PC-3 (cell line): ENCODE measurements around the gene ASF1B. TPM values are rescaled to one million over a fixed set of nuclear protein-coding genes. Genes with fewer than 3 reads are reported as not detected.

Experiments
- ATAC-seq: fragments of 200-7000 bp; cut with Tn5 transposase; 2 replicates; pipeline ENCODE4 v1.9.1; 2020; ENCODE audit warnings: mild to moderate bottlenecking, moderate library complexity
- BruUV-seq: library from RNA; stranded (reverse); fragments of 400-500 nt; replicated peaks from 2 replicates; lab custom pipeline; 2021; lab: Mats Ljungman, UMichigan
- CTCF ChIA-PET: fragments of 300-600 bp; sonication (Branson Sonifier 250); formaldehyde crosslinking; loops from one replicate; lab custom pipeline; 2022; ENCODE audit warnings: antibody characterized with exemption; lab: Charles Lee
- POLR2A ChIA-PET: fragments of 300-600 bp; sonication (Branson Sonifier 250); formaldehyde crosslinking; loops from one replicate; lab custom pipeline; 2022; ENCODE audit warnings: antibody characterized with exemption; ENCODE audit not compliant: unreplicated experiment; lab: Charles Lee
- DNase-seq: peaks from one replicate; pipeline ENCODE4 v3.0.0-alpha.2; 2015
- H2AFZ ChIP-seq: fragments of 300-600 bp; sonication (generic); 2 replicates; pipeline ENCODE4 v1.6.0; 2016; ENCODE audit warnings: antibody characterized with exemption, low read length
- H3F3A ChIP-seq: fragments of 300-600 bp; sonication (generic); one replicate; pipeline ENCODE4 v1.6.0; 2017; ENCODE audit warnings: antibody characterized with exemption, low read length, control low read depth, mild to moderate bottlenecking; ENCODE audit not compliant: unreplicated experiment
- H3K27ac ChIP-seq: fragments of 300-600 bp; sonication (generic); 2 replicates; pipeline ENCODE4 v1.5.1; 2016; ENCODE audit warnings: mild to moderate bottlenecking, low read length
- H3K27me3 ChIP-seq: fragments of 300-600 bp; sonication (generic); 2 replicates; pipeline ENCODE4 v1.6.1; 2016; ENCODE audit warnings: low read length, mixed read lengths
- H3K36me3 ChIP-seq: fragments of 300-600 bp; sonication (generic); 2 replicates; pipeline ENCODE4 v1.6.1; 2016; ENCODE audit warnings: low read depth, mixed run types, low read length, mixed read lengths
- H3K4me1 ChIP-seq: fragments of 300-600 bp; sonication (generic); 2 replicates; pipeline ENCODE4 v1.5.1; 2016; ENCODE audit warnings: low read length; ENCODE audit not compliant: insufficient read depth
- H3K4me2 ChIP-seq: fragments of 300-600 bp; sonication (generic); 2 replicates; pipeline ENCODE4 v1.6.0; 2016; ENCODE audit warnings: low read length
- H3K4me3 ChIP-seq: fragments of 300-600 bp; sonication (generic); 2 replicates; pipeline ENCODE4 v1.5.1; 2016; ENCODE audit warnings: mild to moderate bottlenecking, low read length, mixed read lengths
- H3K79me2 ChIP-seq: fragments of 300-600 bp; sonication (generic); 2 replicates; pipeline ENCODE4 v1.6.1; 2017; ENCODE audit warnings: low read length, mixed read lengths
- H3K9ac ChIP-seq: fragments of 300-600 bp; sonication (generic); 2 replicates; pipeline ENCODE4 v1.6.0; 2016; ENCODE audit warnings: mild to moderate bottlenecking, low read length
- H3K9me2 ChIP-seq: fragments of 300-600 bp; sonication (generic); replicated peaks from 2 replicates; pipeline ENCODE4 v1.6.1; 2016; ENCODE audit warnings: mixed run types, low read length, mixed read lengths
- H3K9me3 ChIP-seq: fragments of 300-600 bp; sonication (generic); 2 replicates; pipeline ENCODE4 v1.6.1; 2016; ENCODE audit warnings: low read length, mixed read lengths
- H4K20me1 ChIP-seq: fragments of 300-600 bp; sonication (generic); 2 replicates; pipeline ENCODE4 v1.6.1; 2016; ENCODE audit warnings: low read length, mixed read lengths
- CTCF ChIP-seq: fragments of 300-600 bp; sonication (generic); conservative IDR thresholded peaks from 2 replicates; pipeline ENCODE4 v1.5.1; 2017; ENCODE audit warnings: antibody characterized with exemption, low read depth, mild to moderate bottlenecking, low read length
- EZH2 ChIP-seq: fragments of 300-600 bp; sonication (generic); IDR thresholded peaks from one replicate; pipeline ENCODE4 v1.6.1; 2017; ENCODE audit warnings: antibody characterized with exemption, mild to moderate bottlenecking, low read length; ENCODE audit not compliant: unreplicated experiment
- EZH2phosphoT487 ChIP-seq: fragments of 300-600 bp; sonication (generic); IDR thresholded peaks from 2 replicates; pipeline ENCODE4 v1.6.1; 2018; ENCODE audit warnings: mild to moderate bottlenecking, antibody characterized with exemption, low read length, borderline replicate concordance
- intact Hi-C: fragments of 100-400 bp; cut with micrococcal nuclease; formaldehyde crosslinking; loops from 2 replicates; pipeline ENCODE4 v1.9.0; 2023
- total RNA-seq: library from RNA; depleted of rRNA; stranded (reverse); fragments of >200 nt; gene quantifications from 2 replicates; pipeline ENCODE4 v1.2.3, GENCODE V29; 2014

ASF1B gene
- total RNA-seq, 1 experiment from 2014 or later = 84.7 TPM

- ChIA-PET POLR2A (no interaction called here), CTCF (interaction anchor here (0.7 kb wide), 1 partner anchor 24 kb away, joined by 3 read pairs; the partner anchor contains the start of gene MISP3)
- H3K79me2 ChIP-seq = no peaks in the 10 kb centered on the region
Observed at GRCh38 chr19:14096272-14096992, 40.0 kb downstream of the ASF1B start.

DNA sequence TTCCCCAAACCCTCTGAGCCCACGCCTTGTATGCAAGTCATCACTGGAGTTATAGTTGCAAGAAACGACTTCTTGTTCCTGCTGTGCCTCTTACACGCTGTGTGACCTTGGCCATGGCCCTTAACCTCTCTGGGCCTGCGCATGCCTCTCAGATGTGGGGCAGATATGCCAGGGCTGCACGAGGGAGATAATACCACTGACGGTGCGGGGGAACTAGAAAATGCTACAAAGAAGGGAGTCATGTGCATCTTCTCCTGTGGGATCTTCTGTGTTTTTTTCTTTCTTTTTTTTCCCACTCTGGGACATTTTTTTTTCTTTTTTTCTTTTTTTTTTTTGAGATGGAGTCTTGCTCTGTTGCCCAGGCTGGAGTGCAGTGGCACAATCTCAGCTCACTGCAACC is 41.5 kb downstream of the ASF1B start:
- ATAC-seq (no peak), DNase-seq (no peak)
- Histone ChIP-seq H3K27me3 (no peaks in the 10 kb centered on the region), H3F3A (no peaks in the 10 kb centered on the region), H3K9ac (no peak overlapping the region), H3K4me2 (no peak overlapping the region), H3K4me1 (peaks cover 8% of the 10 kb centered on the region; the same call in 1 of the 2 replicates), H3K36me3 (peaks cover 6% of the 10 kb centered on the region; the same call in 1 of the 2 replicates), H3K9me2 (no peaks in the 10 kb centered on the region), H2AFZ (no peak overlapping the region), H4K20me1 (no peaks in the 10 kb centered on the region), H3K4me3 (no peak overlapping the region), H3K27ac (no peak overlapping the region), H3K9me3 (peaks cover 7% of the 10 kb centered on the region; the same call in 1 of the 2 replicates), H3K79me2 (no peaks in the 10 kb centered on the region)
- TF ChIP-seq EZH2 (no peak), CTCF (no peak), EZH2phosphoT487 (no peak)
- ChIA-PET POLR2A (no interaction called here), CTCF (no interaction called here)
- intact Hi-C loops = no loop called here
- BruUV-seq = no TSS peak

More at GRCh38 chr19:14096272-14096992, 40.0 kb downstream of the ASF1B start:
- peak; percentile 23; the same call in 1 of the 2 replicates for ATAC-seq
- H3K4me3 ChIP-seq = no peak overlapping the region
- intact Hi-C loops = no loop called here
- peaks cover 7% of the 10 kb centered on the region; the same call in 1 of the 2 replicates for H3K9me3 ChIP-seq
- no peak overlapping the region for H2AFZ ChIP-seq
- no peak overlapping the region for H3K27ac ChIP-seq
- no TSS peak for BruUV-seq
- H3F3A ChIP-seq = no peaks in the 10 kb centered on the region
- H3K9me2 ChIP-seq = no peaks in the 10 kb centered on the region
- peaks cover 8% of the 10 kb centered on the region; the same call in 1 of the 2 replicates for H3K4me1 ChIP-seq
- H3K9ac ChIP-seq = no peak overlapping the region
- peak; percentile 49 for TF ChIP-seq CTCF
- no peak for TF ChIP-seq EZH2phosphoT487
- DNase-seq = no peak
- peaks cover 14% of the 10 kb centered on the region for H3K36me3 ChIP-seq
- H4K20me1 ChIP-seq = no peaks in the 10 kb centered on the region
- H3K4me2 ChIP-seq = no peak overlapping the region
- no peaks in the 10 kb centered on the region for H3K27me3 ChIP-seq
